Measurements from ENCODE around the gene LRRC34.

- TF ChIP-seq, protein P1, sequence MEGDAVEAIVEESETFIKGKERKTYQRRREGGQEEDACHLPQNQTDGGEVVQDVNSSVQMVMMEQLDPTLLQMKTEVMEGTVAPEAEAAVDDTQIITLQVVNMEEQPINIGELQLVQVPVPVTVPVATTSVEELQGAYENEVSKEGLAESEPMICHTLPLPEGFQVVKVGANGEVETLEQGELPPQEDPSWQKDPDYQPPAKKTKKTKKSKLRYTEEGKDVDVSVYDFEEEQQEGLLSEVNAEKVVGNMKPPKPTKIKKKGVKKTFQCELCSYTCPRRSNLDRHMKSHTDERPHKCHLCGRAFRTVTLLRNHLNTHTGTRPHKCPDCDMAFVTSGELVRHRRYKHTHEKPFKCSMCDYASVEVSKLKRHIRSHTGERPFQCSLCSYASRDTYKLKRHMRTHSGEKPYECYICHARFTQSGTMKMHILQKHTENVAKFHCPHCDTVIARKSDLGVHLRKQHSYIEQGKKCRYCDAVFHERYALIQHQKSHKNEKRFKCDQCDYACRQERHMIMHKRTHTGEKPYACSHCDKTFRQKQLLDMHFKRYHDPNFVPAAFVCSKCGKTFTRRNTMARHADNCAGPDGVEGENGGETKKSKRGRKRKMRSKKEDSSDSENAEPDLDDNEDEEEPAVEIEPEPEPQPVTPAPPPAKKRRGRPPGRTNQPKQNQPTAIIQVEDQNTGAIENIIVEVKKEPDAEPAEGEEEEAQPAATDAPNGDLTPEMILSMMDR (IDR thresholded peaks at IDR 0.05): no peak
- no peak for TF ChIP-seq POLR2A (IDR thresholded peaks at IDR 0.05)
Observed at GRCh38 chr3:169792359-169792758, 20.3 kb downstream of the LRRC34 start.
